Mucosa of descending colon (tissue), 3 donors: Measurements from ENCODE around the gene STN1. TPM values are rescaled to one million over a fixed set of nuclear protein-coding genes. Genes with fewer than 3 reads are reported as not detected.

Experiments
- ATAC-seq: fragments of 200-7000 bp; cut with Tn5 transposase; one replicate; pipeline ENCODE4 v1.9.1; 2020; ENCODE audit warnings: mild to moderate bottlenecking, moderate library complexity
- DNase-seq, 3 donors: peaks; one replicate each; pipeline ENCODE4 v3.0.0-alpha.2; 2020
- H3K36me3 ChIP-seq: fragments of 200-600 bp; one replicate; pipeline ENCODE4 v1.8.0; 2021; ENCODE audit warnings: low read depth, mild to moderate bottlenecking
- H3K4me1 ChIP-seq: fragments of 200-600 bp; one replicate; pipeline ENCODE4 v1.8.0; 2021; ENCODE audit warnings: low read depth, mild to moderate bottlenecking
- H3K4me3 ChIP-seq: fragments of 200-600 bp; one replicate; pipeline ENCODE4 v1.8.0; 2021; ENCODE audit warnings: mild to moderate bottlenecking
- H3K9me3 ChIP-seq: fragments of 200-600 bp; one replicate; pipeline ENCODE4 v1.8.0; 2021; ENCODE audit warnings: mild to moderate bottlenecking
- intact Hi-C, 2 donors: fragments of 100-400 bp; cut with DNase I in 1 of 2; cut with micrococcal nuclease in 1 of 2; formaldehyde crosslinking; loops; one replicate each; pipeline versions ENCODE4 v1.11.0 to v1.11.1; 2022; cut with DNase I, micrococcal nuclease
- total RNA-seq, 3 donors: library from RNA; stranded (reverse); fragmentation: NEBNext Ultra II Directional in 2 of 3; extraction: Animal tissue kit (Norgen Biotek cat#: 25700) in 2 of 3; gene quantifications; one replicate each; pipeline versions ENCODE4 v1.2.1 to v1.2.4, GENCODE V29; 2021 to 2023
- TF ChIP-seq, protein P1 (sequence below): fragments of 200-600 bp; IDR thresholded peaks from one replicate; pipeline ENCODE4 v1.8.0; 2022; ENCODE audit warnings: antibody characterized with exemption, mild to moderate bottlenecking
- donor health status: DM: no; HTN: no; CAD: no; lungs with moderate emphysema.
- donor health status: DM: no; HTN: no; CAD: no.
- donor health status: DM: no; HTN: yes; CAD: no.

The STN1 gene
- total RNA-seq, 3 donors from 2014 or later, result 18.8 to 25.2 (median 20.7) TPM

GRCh38 chr10:103954543-103954942 lies 36.6 kb upstream of the STN1 start:
- intact Hi-C loops, result no loop called here

GRCh38 chr10:103951942-103952341 lies 34.0 kb upstream of the STN1 start:
- Histone ChIP-seq H3K4me3 (no peak overlapping the region), H3K4me1 (no peaks in the 10 kb centered on the region), H3K9me3 (no peaks in the 10 kb centered on the region), H3K36me3 (no peaks in the 10 kb centered on the region)
- ATAC-seq (no peak), DNase-seq (no peak)
- intact Hi-C loops, result no loop called here
- TF ChIP-seq, protein P1, sequence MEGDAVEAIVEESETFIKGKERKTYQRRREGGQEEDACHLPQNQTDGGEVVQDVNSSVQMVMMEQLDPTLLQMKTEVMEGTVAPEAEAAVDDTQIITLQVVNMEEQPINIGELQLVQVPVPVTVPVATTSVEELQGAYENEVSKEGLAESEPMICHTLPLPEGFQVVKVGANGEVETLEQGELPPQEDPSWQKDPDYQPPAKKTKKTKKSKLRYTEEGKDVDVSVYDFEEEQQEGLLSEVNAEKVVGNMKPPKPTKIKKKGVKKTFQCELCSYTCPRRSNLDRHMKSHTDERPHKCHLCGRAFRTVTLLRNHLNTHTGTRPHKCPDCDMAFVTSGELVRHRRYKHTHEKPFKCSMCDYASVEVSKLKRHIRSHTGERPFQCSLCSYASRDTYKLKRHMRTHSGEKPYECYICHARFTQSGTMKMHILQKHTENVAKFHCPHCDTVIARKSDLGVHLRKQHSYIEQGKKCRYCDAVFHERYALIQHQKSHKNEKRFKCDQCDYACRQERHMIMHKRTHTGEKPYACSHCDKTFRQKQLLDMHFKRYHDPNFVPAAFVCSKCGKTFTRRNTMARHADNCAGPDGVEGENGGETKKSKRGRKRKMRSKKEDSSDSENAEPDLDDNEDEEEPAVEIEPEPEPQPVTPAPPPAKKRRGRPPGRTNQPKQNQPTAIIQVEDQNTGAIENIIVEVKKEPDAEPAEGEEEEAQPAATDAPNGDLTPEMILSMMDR, result no peak

More at GRCh38 chr10:103954543-103954942, 36.6 kb upstream of the STN1 start:
- H3K36me3 ChIP-seq, result no peaks in the 10 kb centered on the region
- no peak overlapping the region for H3K4me3 ChIP-seq
- no peaks in the 10 kb centered on the region for H3K4me1 ChIP-seq
- no peaks in the 10 kb centered on the region for H3K9me3 ChIP-seq
- DNase-seq (no peak), ATAC-seq (no peak)
- TF ChIP-seq, protein P1, result no peak

DNA sequence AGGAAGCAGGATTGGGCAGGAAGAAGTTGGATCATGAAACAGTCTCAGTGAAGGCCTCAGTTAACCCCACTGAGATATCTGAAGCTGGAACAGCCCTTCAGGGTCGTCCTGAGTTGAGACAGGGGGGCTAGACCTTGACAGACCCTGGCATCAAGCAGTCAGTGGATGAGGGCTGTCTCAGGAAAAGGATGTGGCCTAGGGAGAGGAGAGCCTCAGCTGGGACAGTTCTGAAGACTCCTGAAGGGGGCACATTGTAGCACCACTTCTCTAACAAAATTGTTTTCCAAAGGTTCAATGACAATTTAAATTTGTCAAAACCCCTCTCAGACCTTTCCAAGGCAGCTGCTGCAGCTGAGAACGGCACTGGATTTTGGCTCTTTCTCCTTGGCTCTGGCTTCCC lies 33.2 kb upstream of the STN1 start:
- DNase-seq (no peak), ATAC-seq (no peak)
- no peaks in the 10 kb centered on the region for H3K4me1 ChIP-seq
- no peaks in the 10 kb centered on the region for H3K36me3 ChIP-seq
- H3K4me3 ChIP-seq, result no peak overlapping the region
- TF ChIP-seq, protein P1, result no peak
- intact Hi-C loops, result no loop called here
- H3K9me3 ChIP-seq, result no peaks in the 10 kb centered on the region

DNA sequence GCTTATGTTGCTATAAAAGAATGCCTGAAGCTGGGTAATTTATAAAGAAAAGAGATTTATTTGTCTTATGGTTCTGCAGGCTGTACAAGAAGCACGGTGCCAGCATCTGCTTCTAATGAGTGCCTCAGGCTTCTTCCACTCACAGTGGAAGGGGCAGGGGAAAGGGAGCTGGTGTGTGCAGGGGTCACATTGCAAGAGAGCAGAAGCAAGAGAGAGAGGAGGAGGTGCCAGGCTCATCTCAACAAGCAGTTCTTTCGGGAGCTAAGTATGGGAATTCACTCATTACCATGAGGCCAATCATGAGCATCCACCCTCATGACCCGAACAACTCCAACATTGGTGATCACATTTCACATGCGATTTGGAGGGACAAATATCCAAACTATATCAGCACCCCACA lies 31.7 kb upstream of the STN1 start:
- H3K36me3 ChIP-seq, result no peaks in the 10 kb centered on the region
- ATAC-seq, result no peak
- DNase-seq, result no peak
- intact Hi-C loops, result no loop called here
- H3K4me1 ChIP-seq, result no peaks in the 10 kb centered on the region
- no peak overlapping the region for H3K4me3 ChIP-seq
- H3K9me3 ChIP-seq, result no peaks in the 10 kb centered on the region
- TF ChIP-seq, protein P1, result no peak

DNA sequence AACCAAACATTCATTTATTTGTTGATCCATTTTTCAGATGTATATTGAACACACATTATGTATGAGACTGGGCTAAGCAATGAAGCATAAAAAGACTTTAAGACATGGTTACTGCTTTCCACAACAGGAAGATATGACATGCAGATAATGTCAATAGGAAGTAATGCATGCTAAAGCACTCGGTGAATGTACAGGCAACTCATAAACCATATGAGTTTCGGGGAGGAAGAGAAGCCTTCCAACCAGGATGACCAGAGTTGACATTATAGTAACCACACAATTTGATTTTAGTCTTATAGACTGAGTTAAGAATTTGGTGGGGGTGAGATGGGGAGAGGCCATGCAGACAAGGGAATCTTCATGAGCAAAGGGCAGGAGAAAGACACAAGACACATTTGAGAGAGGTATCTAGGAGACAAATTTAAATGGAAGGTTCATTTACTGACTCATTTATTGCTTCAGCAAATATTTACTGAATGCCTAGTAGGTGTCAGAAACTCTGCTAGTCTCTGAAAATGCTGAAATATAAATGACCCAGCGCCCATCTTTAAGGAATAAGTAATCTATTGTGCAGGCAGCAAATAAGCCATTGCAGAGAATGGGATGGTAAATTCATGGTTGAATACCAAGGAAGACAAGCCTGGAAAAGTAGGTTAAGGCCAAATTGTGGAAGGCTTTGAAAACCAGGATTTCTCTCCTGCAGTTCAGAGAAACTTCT lies 30.0 kb upstream of the STN1 start:
- Histone ChIP-seq H3K4me1 (no peaks in the 10 kb centered on the region), H3K9me3 (no peaks in the 10 kb centered on the region), H3K36me3 (no peaks in the 10 kb centered on the region), H3K4me3 (no peak overlapping the region)
- peak; percentile 65 for ATAC-seq
- TF ChIP-seq, protein P1, result no peak
- intact Hi-C loops, result no loop called here
- DNase-seq, result no peak

GRCh38 chr10:103942866-103943265 lies 24.9 kb upstream of the STN1 start:
- H3K4me1 ChIP-seq, result no peaks in the 10 kb centered on the region
- TF ChIP-seq, protein P1, result no peak
- no peaks in the 10 kb centered on the region for H3K36me3 ChIP-seq
- ATAC-seq, result no peak
- no peak overlapping the region for H3K4me3 ChIP-seq
- no peak for DNase-seq
- intact Hi-C loops, result no loop called here
- H3K9me3 ChIP-seq, result no peaks in the 10 kb centered on the region
